Liver (tissue), 9 donors: ENCODE data around the gene RNASE4. TPM values are rescaled to one million over a fixed set of nuclear protein-coding genes. Genes with fewer than 3 reads are reported as not detected.
A peak's percentile ranks its signal among the peaks of the same experiment; 100 is the strongest.

Experiments used
- DNase-seq: peaks from one replicate; pipeline ENCODE4 v3.0.0-alpha.2; 2017; ENCODE audit warnings: low spot score
- H3K27ac ChIP-seq, 2 donors: one replicate each; pipeline ENCODE4 v1.7.0; 2013; ENCODE audit warnings: inconsistent platforms in 2 of 2, low read length in 2 of 2, control low read depth in 1 of 2, low read depth in 1 of 2, mild to moderate bottlenecking in 1 of 2
- H3K27me3 ChIP-seq, 4 donors: one replicate each; pipeline versions ENCODE4 v1.6.1 to v1.7.0; 2013; ENCODE audit warnings: low read length in 3 of 4, inconsistent platforms in 1 of 4, mild to moderate bottlenecking in 1 of 4, moderate library complexity in 1 of 4; ENCODE audit not compliant: control insufficient read depth in 4 of 4, insufficient read depth in 4 of 4
- H3K36me3 ChIP-seq, 4 donors: one replicate each; pipeline versions ENCODE4 v1.6.1 to v1.7.0; 2013; ENCODE audit warnings: low read length in 3 of 4, mild to moderate bottlenecking in 3 of 4, low read depth in 1 of 4, moderate library complexity in 1 of 4; ENCODE audit not compliant: control insufficient read depth in 4 of 4, insufficient read depth in 3 of 4
- H3K4me1 ChIP-seq, 4 donors: one replicate each; pipeline versions ENCODE4 v1.6.1 to v1.7.0; 2013; ENCODE audit warnings: low read length in 3 of 4, mild to moderate bottlenecking in 3 of 4, moderate library complexity in 1 of 4; ENCODE audit not compliant: control insufficient read depth in 4 of 4, insufficient read depth in 4 of 4
- H3K4me3 ChIP-seq, 3 donors: one replicate each; pipeline versions ENCODE4 v1.6.1 to v1.7.0; 2013; ENCODE audit warnings: low read length in 3 of 3, control low read depth in 1 of 3, low read depth in 1 of 3, mild to moderate bottlenecking in 1 of 3
- H3K9ac ChIP-seq, 2 donors: one replicate each; pipeline ENCODE4 v1.7.0; 2013; ENCODE audit warnings: low read length in 2 of 2, mild to moderate bottlenecking in 2 of 2, moderate library complexity in 2 of 2, control low read depth in 1 of 2, low read depth in 1 of 2
- H3K9me3 ChIP-seq, 4 donors: one replicate each; pipeline versions ENCODE4 v1.6.1 to v1.7.0; 2013; ENCODE audit warnings: low read length in 3 of 4; ENCODE audit not compliant: control insufficient read depth in 4 of 4
- CTCF ChIP-seq: fragments of 150-350 bp; IDR thresholded peaks from 2 replicates; pipeline ENCODE4 v1.5.1; 2017; ENCODE audit warnings: improper control_type of control experiment, low read depth, low read length; ENCODE audit not compliant: missing input control
- FOXA1 ChIP-seq: IDR thresholded peaks from 2 replicates; pipeline ENCODE4 v1.6.1; 2016; ENCODE audit warnings: antibody characterized with exemption
- FOXA2 ChIP-seq: IDR thresholded peaks from 2 replicates; pipeline ENCODE4 v1.6.1; 2016; ENCODE audit warnings: antibody characterized with exemption
- HNF4A ChIP-seq, 2 donors: conservative IDR thresholded peaks; 2 replicates each; pipeline ENCODE4 v1.6.1; 2016; ENCODE audit warnings: antibody characterized with exemption in 2 of 2, mild to moderate bottlenecking in 2 of 2
- HNF4G ChIP-seq: IDR thresholded peaks from 2 replicates; pipeline ENCODE4 v1.6.1; 2016; ENCODE audit warnings: antibody characterized with exemption
- JUND ChIP-seq, 2 donors: IDR thresholded peaks; 2 replicates each; pipeline ENCODE4 v1.6.1; 2016; ENCODE audit warnings: antibody characterized with exemption in 2 of 2
- NR2F2 ChIP-seq: IDR thresholded peaks from 2 replicates; pipeline ENCODE4 v1.6.1; 2016; ENCODE audit warnings: antibody characterized with exemption
- RAD21 ChIP-seq, 2 donors: IDR thresholded peaks; 2 replicates each; pipeline ENCODE4 v1.6.1; 2016; ENCODE audit warnings: antibody characterized with exemption in 2 of 2, mild to moderate bottlenecking in 2 of 2
- RXRA ChIP-seq, 2 donors: IDR thresholded peaks; 2 replicates each; pipeline ENCODE4 v1.6.1; 2017 to 2018; ENCODE audit warnings: antibody characterized with exemption in 2 of 2, mild to moderate bottlenecking in 1 of 2
- SP1 ChIP-seq: IDR thresholded peaks from 2 replicates; pipeline ENCODE4 v1.6.1; 2018; ENCODE audit warnings: antibody characterized with exemption, mild to moderate bottlenecking
- TAF1 ChIP-seq: conservative IDR thresholded peaks from 2 replicates; pipeline ENCODE4 v1.6.1; 2016; ENCODE audit warnings: antibody characterized with exemption, mild to moderate bottlenecking
- WGBS: extraction: QIAGEN DNeasy Blood & Tissue Kit; methylation state at CpG from one replicate; pipeline ENCODE4 v1.1.7; 2013; 5-methylcytosine and 5-hydroxymethylcytosine counted together
- polyA plus RNA-seq, 2 donors: library from polyadenylated mRNA; stranded (reverse) in 1 of 2; unstranded in 1 of 2; fragments of 200-250 nt in 1 of 2; fragments of >200 nt in 1 of 2; fragmentation: Nextera tagmentation in 1 of 2; extraction: Ambion mirVana in 1 of 2; gene quantifications; one replicate each; pipeline versions ENCODE4 v1.2.1 to v1.2.3, GENCODE V29; 2013 to 2015
- total RNA-seq, 2 donors: library from RNA; depleted of rRNA; stranded (reverse); fragments of >200 nt; gene quantifications; one replicate each; pipeline ENCODE4 v1.2.3, GENCODE V29; 2014
- TF ChIP-seq, protein P1 (sequence below): IDR thresholded peaks from 2 replicates; pipeline ENCODE4 v1.6.1; 2016; ENCODE audit warnings: antibody characterized with exemption
- TF ChIP-seq, protein P2 (sequence below): IDR thresholded peaks from 2 replicates; pipeline ENCODE4 v1.6.1; 2016; ENCODE audit warnings: antibody characterized with exemption, mild to moderate bottlenecking
- TF ChIP-seq, protein P3 (sequence below): IDR thresholded peaks from 2 replicates; pipeline ENCODE4 v1.6.1; 2016; ENCODE audit warnings: antibody characterized with exemption
- donor health status: healthy.
- donor health status: healthy.
- donor health status: healthy.
- donor health status: healthy.
- donor health status: healthy.

Gene RNASE4
- total and polyA plus RNA-seq, 4 donors = 129 to 319 (median 184) TPM

DNA sequence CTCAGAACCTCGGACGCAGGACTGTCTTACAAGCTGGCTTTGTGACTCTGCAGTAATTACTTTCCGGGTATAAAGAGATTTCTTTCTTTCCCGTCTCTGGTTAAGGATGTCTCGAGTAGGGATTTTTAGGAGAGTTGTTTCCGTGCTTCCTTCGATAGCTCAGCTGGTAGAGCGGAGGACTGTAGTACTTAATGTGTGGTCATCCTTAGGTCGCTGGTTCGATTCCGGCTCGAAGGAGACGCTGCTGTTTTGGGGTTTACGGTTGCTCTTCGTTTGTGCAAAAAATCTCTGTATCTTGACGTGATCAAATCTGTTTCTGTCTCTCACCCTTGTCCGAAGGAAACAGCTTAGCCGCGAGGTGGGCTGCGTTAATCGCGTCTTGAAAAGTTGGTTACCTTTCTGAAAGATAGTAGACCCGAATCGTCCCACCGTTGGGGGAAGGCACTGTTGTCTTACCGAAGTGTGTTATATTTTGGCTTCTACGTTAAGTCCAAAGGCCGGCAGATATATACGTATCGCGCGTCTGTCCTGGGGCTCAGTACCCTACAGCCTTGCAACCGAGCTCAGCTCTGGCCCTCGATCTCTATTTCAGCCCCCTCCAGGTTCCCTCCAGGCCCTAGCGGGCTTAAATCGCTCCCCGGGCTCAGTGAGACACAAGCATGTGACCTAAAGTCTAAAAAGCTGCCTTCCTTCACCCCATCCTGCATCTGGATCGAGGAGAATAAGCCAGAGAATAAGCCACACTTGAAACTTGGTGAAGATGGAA lies 1.1 kb upstream of the RNASE4 start:
- peak; percentile 73 for DNase-seq
- peaks cover 2 to 42% (median 29%) of the 10 kb centered on the region in 4 donors for H3K4me1 ChIP-seq
- TF ChIP-seq NR2F2 = no peak
- TF ChIP-seq SP1 = peak; percentile 12
- TF ChIP-seq FOXA2 = no peak
- no peak for TF ChIP-seq JUND (IDR thresholded peaks at IDR 0.05)
- no peak for TF ChIP-seq RAD21 (IDR thresholded peaks at IDR 0.05)
- TF ChIP-seq HNF4G = no peak
- TF ChIP-seq, protein P1, sequence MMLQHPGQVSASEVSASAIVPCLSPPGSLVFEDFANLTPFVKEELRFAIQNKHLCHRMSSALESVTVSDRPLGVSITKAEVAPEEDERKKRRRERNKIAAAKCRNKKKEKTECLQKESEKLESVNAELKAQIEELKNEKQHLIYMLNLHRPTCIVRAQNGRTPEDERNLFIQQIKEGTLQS = peak; percentile 99

DNA sequence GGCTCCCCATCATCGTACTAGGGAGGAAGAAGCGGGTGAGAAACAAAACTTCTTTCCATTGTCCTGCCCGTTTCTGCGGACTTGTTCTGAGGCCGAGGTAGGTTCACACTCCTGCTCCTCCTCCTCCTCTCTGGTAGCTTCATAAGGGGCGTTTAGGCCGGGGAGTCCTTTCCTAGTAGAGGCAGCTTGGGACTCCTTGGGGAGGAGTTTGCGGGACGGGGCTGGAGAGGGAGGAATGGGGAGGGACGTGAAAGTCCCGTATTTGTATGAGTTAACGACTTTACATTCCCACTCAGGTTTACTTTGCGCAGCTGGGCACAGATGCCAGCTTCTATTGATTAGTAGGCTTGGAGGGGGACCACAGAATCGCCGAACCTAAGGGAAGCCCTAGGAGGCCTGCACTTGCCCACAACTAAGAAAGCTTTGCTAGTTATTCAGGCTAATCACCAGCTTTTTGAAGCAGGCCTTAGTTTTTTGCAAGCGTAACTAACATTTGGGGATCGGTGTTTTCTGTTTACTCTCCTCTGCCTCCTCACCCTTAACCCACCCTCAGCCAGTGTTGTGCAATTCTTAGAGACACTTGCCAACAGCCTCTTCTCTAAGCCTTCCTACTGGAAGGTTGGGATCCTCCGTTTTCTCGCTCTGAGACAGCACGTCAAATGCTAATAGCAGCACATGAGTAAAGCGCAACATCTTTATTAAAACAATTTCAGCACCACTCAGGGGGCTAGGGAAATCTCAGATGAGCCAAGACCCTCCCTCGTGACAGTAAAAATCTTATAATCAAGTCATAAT lies 499 bp downstream of the RNASE4 start:
- peak overlapping the region; percentile 71 to 97 (median 92) for H3K4me3 ChIP-seq
- H3K9ac ChIP-seq = peak overlapping the region; percentile 50 to 96
- 8% methylated on average over 22 of the region's 22 CpGs for WGBS
- DNase-seq = no peak
- peaks cover 2 to 46% (median 32%) of the 10 kb centered on the region in 4 donors for H3K4me1 ChIP-seq
- H3K36me3 ChIP-seq = no peaks in the 10 kb centered on the region
- peak; percentile 5 for TF ChIP-seq HNF4G
- no peak for TF ChIP-seq FOXA2
- TF ChIP-seq RXRA (IDR thresholded peaks at IDR 0.05) = peak; percentile 59 to 63
- no peak for TF ChIP-seq CTCF
- TF ChIP-seq, protein P2, sequence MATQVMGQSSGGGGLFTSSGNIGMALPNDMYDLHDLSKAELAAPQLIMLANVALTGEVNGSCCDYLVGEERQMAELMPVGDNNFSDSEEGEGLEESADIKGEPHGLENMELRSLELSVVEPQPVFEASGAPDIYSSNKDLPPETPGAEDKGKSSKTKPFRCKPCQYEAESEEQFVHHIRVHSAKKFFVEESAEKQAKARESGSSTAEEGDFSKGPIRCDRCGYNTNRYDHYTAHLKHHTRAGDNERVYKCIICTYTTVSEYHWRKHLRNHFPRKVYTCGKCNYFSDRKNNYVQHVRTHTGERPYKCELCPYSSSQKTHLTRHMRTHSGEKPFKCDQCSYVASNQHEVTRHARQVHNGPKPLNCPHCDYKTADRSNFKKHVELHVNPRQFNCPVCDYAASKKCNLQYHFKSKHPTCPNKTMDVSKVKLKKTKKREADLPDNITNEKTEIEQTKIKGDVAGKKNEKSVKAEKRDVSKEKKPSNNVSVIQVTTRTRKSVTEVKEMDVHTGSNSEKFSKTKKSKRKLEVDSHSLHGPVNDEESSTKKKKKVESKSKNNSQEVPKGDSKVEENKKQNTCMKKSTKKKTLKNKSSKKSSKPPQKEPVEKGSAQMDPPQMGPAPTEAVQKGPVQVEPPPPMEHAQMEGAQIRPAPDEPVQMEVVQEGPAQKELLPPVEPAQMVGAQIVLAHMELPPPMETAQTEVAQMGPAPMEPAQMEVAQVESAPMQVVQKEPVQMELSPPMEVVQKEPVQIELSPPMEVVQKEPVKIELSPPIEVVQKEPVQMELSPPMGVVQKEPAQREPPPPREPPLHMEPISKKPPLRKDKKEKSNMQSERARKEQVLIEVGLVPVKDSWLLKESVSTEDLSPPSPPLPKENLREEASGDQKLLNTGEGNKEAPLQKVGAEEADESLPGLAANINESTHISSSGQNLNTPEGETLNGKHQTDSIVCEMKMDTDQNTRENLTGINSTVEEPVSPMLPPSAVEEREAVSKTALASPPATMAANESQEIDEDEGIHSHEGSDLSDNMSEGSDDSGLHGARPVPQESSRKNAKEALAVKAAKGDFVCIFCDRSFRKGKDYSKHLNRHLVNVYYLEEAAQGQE = peak; percentile 13
- TF ChIP-seq HNF4A (conservative IDR thresholded peaks at IDR 0.05) = peak; percentile 19 to 52
- no peak for TF ChIP-seq FOXA1
- TF ChIP-seq, protein P3, sequence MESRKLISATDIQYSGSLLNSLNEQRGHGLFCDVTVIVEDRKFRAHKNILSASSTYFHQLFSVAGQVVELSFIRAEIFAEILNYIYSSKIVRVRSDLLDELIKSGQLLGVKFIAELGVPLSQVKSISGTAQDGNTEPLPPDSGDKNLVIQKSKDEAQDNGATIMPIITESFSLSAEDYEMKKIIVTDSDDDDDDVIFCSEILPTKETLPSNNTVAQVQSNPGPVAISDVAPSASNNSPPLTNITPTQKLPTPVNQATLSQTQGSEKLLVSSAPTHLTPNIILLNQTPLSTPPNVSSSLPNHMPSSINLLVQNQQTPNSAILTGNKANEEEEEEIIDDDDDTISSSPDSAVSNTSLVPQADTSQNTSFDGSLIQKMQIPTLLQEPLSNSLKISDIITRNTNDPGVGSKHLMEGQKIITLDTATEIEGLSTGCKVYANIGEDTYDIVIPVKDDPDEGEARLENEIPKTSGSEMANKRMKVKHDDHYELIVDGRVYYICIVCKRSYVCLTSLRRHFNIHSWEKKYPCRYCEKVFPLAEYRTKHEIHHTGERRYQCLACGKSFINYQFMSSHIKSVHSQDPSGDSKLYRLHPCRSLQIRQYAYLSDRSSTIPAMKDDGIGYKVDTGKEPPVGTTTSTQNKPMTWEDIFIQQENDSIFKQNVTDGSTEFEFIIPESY = no peak
- peak; percentile 45 for TF ChIP-seq TAF1
- H3K27me3 ChIP-seq = no peaks in the 10 kb centered on the region
- H3K27ac ChIP-seq = peak overlapping the region; percentile 95 to 97
- no peaks in the 10 kb centered on the region for H3K9me3 ChIP-seq

More for the DNA sequence above, 1.1 kb upstream of the RNASE4 start:
- peak overlapping the region; percentile 95 to 97 for H3K27ac ChIP-seq
- under 1% methylated on average over 38 of the region's 38 CpGs for WGBS
- H3K9me3 ChIP-seq = no peaks in the 10 kb centered on the region
- H3K4me3 ChIP-seq = peak overlapping the region; percentile 71 to 97 (median 74)
- H3K36me3 ChIP-seq = no peaks in the 10 kb centered on the region
- no peaks in the 10 kb centered on the region for H3K27me3 ChIP-seq
- peak overlapping the region; percentile 78 to 96 for H3K9ac ChIP-seq
